Activated CD4-positive, alpha-beta T cell treated with anti-CD3 and anti-CD28 coated beads, Interleukin-2, amount 50 U/mL, for 4 hours (primary cell): ENCODE data around the gene NXPH3.

Source experiments
- DNase-seq, 2 experiments: peaks; one replicate each; pipeline ENCODE4 v3.0.0-alpha.2; 2020

Gene NXPH3

GRCh38 chr17:49576088-49576916, 631 bp downstream of the NXPH3 start:
- DNase-seq = no peak

- no peak for DNase-seq
Measured at GRCh38 chr17:49576917-49577649, 1.4 kb downstream of the NXPH3 start.

GRCh38 chr17:49577650-49577934, 1.9 kb downstream of the NXPH3 start:
- no peak for DNase-seq

GRCh38 chr17:49577963-49578362, 2.3 kb downstream of the NXPH3 start:
- DNase-seq = no peak

- DNase-seq = no peak
Measured at GRCh38 chr17:49578414-49578813, 2.7 kb downstream of the NXPH3 start.

- no peak for DNase-seq
Measured at GRCh38 chr17:49578952-49579500, 3.4 kb downstream of the NXPH3 start.

- DNase-seq = no peak
Measured at GRCh38 chr17:49579522-49579921, 3.9 kb downstream of the NXPH3 start.

- no peak for DNase-seq
Measured at GRCh38 chr17:49580055-49580721, 4.5 kb downstream of the NXPH3 start.

GRCh38 chr17:49580981-49581647, 5.4 kb downstream of the NXPH3 start:
- DNase-seq = no peak

- no peak for DNase-seq
Measured at GRCh38 chr17:49581648-49581998, 6.0 kb downstream of the NXPH3 start.

GRCh38 chr17:49582055-49582722, 6.5 kb downstream of the NXPH3 start:
- no peak for DNase-seq

- DNase-seq = no peak
Measured at GRCh38 chr17:49582789-49583188, 7.1 kb downstream of the NXPH3 start.

- no peak for DNase-seq
Measured at GRCh38 chr17:49583226-49583625, 7.6 kb downstream of the NXPH3 start.

GRCh38 chr17:49583889-49584288, 8.2 kb downstream of the NXPH3 start:
- no peak for DNase-seq

- no peak for DNase-seq
Measured at GRCh38 chr17:49585422-49586027, 9.9 kb downstream of the NXPH3 start.

GRCh38 chr17:49587366-49588073, 11.8 kb downstream of the NXPH3 start:
- DNase-seq = no peak

- no peak for DNase-seq
Measured at GRCh38 chr17:49588312-49588711, 12.6 kb downstream of the NXPH3 start.

GRCh38 chr17:49588726-49589576, 13.3 kb downstream of the NXPH3 start:
- DNase-seq = no peak

- DNase-seq = no peak
Measured at GRCh38 chr17:49589577-49589927, 13.9 kb downstream of the NXPH3 start.

- DNase-seq = no peak
Measured at GRCh38 chr17:49590874-49591273, 15.2 kb downstream of the NXPH3 start.

GRCh38 chr17:49592263-49592662, 16.6 kb downstream of the NXPH3 start:
- DNase-seq = no peak
